ENCODE data around the gene AP2S1.

DNA sequence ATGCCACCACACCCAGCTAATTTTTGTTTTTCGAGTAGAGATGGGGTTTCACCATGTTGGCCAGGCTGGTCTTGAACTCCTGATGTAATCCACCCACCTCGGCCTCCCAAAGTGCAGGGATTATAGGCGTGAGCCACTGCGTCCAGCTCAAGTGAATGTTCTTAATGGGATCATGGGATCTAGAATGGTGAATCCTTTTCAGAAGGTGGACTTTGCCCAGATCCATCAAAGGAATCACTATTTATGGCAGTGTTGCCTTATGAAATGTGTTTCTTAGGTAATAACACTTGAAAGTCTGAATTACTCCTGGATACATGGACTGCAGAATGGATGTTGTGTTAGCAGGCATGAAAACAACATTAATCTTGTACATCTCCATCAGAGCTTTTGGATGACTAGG, 30.4 kb upstream of the AP2S1 start:
- TF ChIP-seq, protein P1, sequence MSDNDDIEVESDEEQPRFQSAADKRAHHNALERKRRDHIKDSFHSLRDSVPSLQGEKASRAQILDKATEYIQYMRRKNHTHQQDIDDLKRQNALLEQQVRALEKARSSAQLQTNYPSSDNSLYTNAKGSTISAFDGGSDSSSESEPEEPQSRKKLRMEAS (IDR thresholded peaks at IDR 0.05): no peak
- TF ChIP-seq EP300 (IDR thresholded peaks at IDR 0.05; ENCODE audit: borderline replicate concordance) (no peak), RAD21 (IDR thresholded peaks at IDR 0.05; ENCODE audit: low read depth) (no peak), CREB1 (IDR thresholded peaks at IDR 0.05; ENCODE audit: low read depth) (no peak), YY1 (IDR thresholded peaks at IDR 0.05; ENCODE audit: low read depth) (no peak)
- TF ChIP-seq, protein P2, sequence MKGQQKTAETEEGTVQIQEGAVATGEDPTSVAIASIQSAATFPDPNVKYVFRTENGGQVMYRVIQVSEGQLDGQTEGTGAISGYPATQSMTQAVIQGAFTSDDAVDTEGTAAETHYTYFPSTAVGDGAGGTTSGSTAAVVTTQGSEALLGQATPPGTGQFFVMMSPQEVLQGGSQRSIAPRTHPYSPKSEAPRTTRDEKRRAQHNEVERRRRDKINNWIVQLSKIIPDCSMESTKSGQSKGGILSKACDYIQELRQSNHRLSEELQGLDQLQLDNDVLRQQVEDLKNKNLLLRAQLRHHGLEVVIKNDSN (IDR thresholded peaks at IDR 0.05): no peak
- TF ChIP-seq, protein P3, sequence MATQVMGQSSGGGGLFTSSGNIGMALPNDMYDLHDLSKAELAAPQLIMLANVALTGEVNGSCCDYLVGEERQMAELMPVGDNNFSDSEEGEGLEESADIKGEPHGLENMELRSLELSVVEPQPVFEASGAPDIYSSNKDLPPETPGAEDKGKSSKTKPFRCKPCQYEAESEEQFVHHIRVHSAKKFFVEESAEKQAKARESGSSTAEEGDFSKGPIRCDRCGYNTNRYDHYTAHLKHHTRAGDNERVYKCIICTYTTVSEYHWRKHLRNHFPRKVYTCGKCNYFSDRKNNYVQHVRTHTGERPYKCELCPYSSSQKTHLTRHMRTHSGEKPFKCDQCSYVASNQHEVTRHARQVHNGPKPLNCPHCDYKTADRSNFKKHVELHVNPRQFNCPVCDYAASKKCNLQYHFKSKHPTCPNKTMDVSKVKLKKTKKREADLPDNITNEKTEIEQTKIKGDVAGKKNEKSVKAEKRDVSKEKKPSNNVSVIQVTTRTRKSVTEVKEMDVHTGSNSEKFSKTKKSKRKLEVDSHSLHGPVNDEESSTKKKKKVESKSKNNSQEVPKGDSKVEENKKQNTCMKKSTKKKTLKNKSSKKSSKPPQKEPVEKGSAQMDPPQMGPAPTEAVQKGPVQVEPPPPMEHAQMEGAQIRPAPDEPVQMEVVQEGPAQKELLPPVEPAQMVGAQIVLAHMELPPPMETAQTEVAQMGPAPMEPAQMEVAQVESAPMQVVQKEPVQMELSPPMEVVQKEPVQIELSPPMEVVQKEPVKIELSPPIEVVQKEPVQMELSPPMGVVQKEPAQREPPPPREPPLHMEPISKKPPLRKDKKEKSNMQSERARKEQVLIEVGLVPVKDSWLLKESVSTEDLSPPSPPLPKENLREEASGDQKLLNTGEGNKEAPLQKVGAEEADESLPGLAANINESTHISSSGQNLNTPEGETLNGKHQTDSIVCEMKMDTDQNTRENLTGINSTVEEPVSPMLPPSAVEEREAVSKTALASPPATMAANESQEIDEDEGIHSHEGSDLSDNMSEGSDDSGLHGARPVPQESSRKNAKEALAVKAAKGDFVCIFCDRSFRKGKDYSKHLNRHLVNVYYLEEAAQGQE (IDR thresholded peaks at IDR 0.05; ENCODE audit: low read depth): no peak
